ENCODE results near the gene IL25. TPM values are rescaled to one million over a fixed set of nuclear protein-coding genes. Genes with fewer than 3 reads are reported as not detected.
"Not testable (repeated sequence)": the region's sequence is repeated elsewhere in the genome, so short reads cannot be mapped to it uniquely, and the experiment has no call there.

IL25 gene
- total RNA-seq, 1 donor = not detected

GRCh38 chr14:23425169-23425568, 52.6 kb downstream of the IL25 start:
- Histone ChIP-seq H3K36me3 (ENCODE audit: insufficient read depth, low read length) (no peaks in the 10 kb centered on the region), H2AFZ (ENCODE audit: low read length) (no peak overlapping the region), H3K4me1 (ENCODE audit: insufficient read depth, low read length) (no peaks in the 10 kb centered on the region), H3K4me2 (ENCODE audit: insufficient read depth, low read length) (no peak overlapping the region), H3K27ac (ENCODE audit: low read depth, low read length) (no peak overlapping the region), H4K20me1 (ENCODE audit: insufficient read depth, low read length) (no peaks in the 10 kb centered on the region), H3K4me3 (ENCODE audit: insufficient read depth, low read length) (no peak overlapping the region), H3K9me3 (ENCODE audit: low read depth, low read length) (no peaks in the 10 kb centered on the region), H3K79me2 (ENCODE audit: insufficient read depth, low read length) (no peaks in the 10 kb centered on the region), H3K27me3 (ENCODE audit: insufficient read depth, low read length) (peaks cover 3% of the 10 kb centered on the region)
- no peak for TF ChIP-seq CTCF (IDR thresholded peaks at IDR 0.05; ENCODE audit: extremely low read depth, low read depth, low read length)
- DNase-seq (ENCODE audit: insufficient read length, low spot score, missing footprints) = no peak

- not testable (repeated sequence) for H3K4me2 ChIP-seq (ENCODE audit: insufficient read depth, low read length); H2AFZ ChIP-seq (ENCODE audit: low read length); H4K20me1 ChIP-seq (ENCODE audit: insufficient read depth, low read length); H3K36me3 ChIP-seq (ENCODE audit: insufficient read depth, low read length); H3K79me2 ChIP-seq (ENCODE audit: insufficient read depth, low read length); H3K9me3 ChIP-seq (ENCODE audit: low read depth, low read length); H3K27me3 ChIP-seq (ENCODE audit: insufficient read depth, low read length); DNase-seq (ENCODE audit: insufficient read length, low spot score, missing footprints); H3K4me1 ChIP-seq (ENCODE audit: insufficient read depth, low read length); H3K4me3 ChIP-seq (ENCODE audit: insufficient read depth, low read length); H3K27ac ChIP-seq (ENCODE audit: low read depth, low read length)
Measured at GRCh38 chr14:23425798-23426197, 53.2 kb downstream of the IL25 start.

Small RNA genes lying within 50 kb of the gene (small RNA-seq; reads per million reads assigned to genes)
- gene MIR208A (not detected), gene MIR208B (not detected)

Other genes with a start within 250 kb of the IL25 start
- gene SLC7A8, start 189.1 kb upstream of the IL25 start, total RNA-seq = 4.3 and 10.9 TPM in 2 replicates
- not detected in 2 replicates for gene RNF212B, start 134.9 kb upstream of the IL25 start, total RNA-seq
- gene HOMEZ, start 86.7 kb upstream of the IL25 start, total RNA-seq = 5.4 and 8.0 TPM in 2 replicates
- 7.6 and 9.1 TPM in 2 replicates for gene PPP1R3E, start 70.0 kb upstream of the IL25 start, total RNA-seq
- gene BCL2L2, start 66.0 kb upstream of the IL25 start, total RNA-seq = 19.5 and 21.2 TPM in 2 replicates
- 42.3 and 51.9 TPM in 2 replicates for gene PABPN1, start 51.4 kb upstream of the IL25 start, total RNA-seq
- gene SLC22A17, start 19.9 kb upstream of the IL25 start, total RNA-seq = 18.1 and 19.7 TPM in 2 replicates
- 9.8 and 14.1 TPM in 2 replicates for gene EFS, start 7.6 kb upstream of the IL25 start, total RNA-seq
- not detected in 2 replicates for gene CMTM5, start 4.2 kb downstream of the IL25 start, total RNA-seq
- under 0.01 TPM in 1 of 2 replicates, not detected in the other for gene MYH6, start 35.5 kb downstream of the IL25 start, total RNA-seq
- not detected in 2 replicates for gene MYH7, start 62.9 kb downstream of the IL25 start, total RNA-seq
- gene NGDN, start 96.9 kb downstream of the IL25 start, total RNA-seq = 37.4 and 49.6 TPM in 2 replicates
- 0.59 and 0.72 TPM in 2 replicates for gene ZFHX2, start 179.0 kb downstream of the IL25 start, total RNA-seq
- 27.4 and 27.5 TPM in 2 replicates for gene THTPA, start 183.5 kb downstream of the IL25 start, total RNA-seq
- 7.7 and 10.9 TPM in 2 replicates for gene AP1G2, start 195.0 kb downstream of the IL25 start, total RNA-seq
- gene JPH4, start 206.0 kb downstream of the IL25 start, total RNA-seq = not detected in 2 replicates

Data from osteoblast (primary cell).